ENCODE results near the gene DRD2. TPM values are rescaled to one million over a fixed set of nuclear protein-coding genes. Genes with fewer than 3 reads are reported as not detected.
A peak's percentile ranks its signal among the peaks of the same experiment; 100 is the strongest.
"Not testable (repeated sequence)": the region's sequence is repeated elsewhere in the genome, so short reads cannot be mapped to it uniquely, and the experiment has no call there.

Gene DRD2
- total RNA-seq, result 1 to 10 TPM in 1 of 2 donors, under 1 TPM in 1; 0.74 to 2.5 TPM
- 2.6 TPM for polyA plus RNA-seq (ENCODE audit: insufficient read depth, low read depth, low replicate concordance)
- long read RNA-seq, donor 1, result 0 reads
- long read RNA-seq, donor 2, result 0 reads

DNA sequence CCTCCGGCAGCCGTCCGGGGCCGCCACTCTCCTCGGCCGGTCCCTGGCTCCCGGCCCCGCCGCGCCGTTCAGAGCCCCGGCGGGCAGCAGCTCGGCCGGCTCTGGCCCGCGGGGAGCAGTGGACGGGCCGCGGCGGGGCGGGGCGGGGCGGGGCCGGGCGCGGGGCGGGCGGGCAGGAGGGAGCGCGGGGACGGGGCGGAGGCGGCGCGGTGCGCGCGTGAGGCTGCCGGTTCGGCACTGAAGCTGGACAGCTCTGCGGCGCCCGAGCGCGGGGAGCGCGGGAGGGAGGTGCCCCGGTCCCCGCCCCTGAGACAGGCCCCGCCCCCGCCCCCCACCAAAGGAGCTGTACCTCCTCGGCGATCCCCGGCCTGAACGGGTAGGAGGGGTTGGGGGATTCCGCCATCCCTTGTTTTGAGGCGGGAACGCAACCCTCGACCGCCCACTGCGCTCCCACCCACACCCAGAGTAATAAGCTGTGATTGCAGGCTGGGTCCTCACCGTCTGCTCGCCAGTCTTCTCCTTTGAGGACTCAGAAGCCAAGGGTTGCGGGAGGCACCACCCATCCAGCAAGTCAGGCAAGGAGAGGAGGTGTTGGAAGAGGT, at the start of gene DRD2:
TSS of gene DRD2 (minus strand) at position 239 of the 602 bp plus-strand sequence. CDS start 50,747 bp downstream, outside the sequence.
- H3K9me3 ChIP-seq, result no peaks in the 10 kb centered on the region
- no peaks in the 10 kb centered on the region for H3K36me3 ChIP-seq (ENCODE audit: low read depth, missing control alignments)
- intact Hi-C loops (cut with DNase I; ENCODE audit: low total_unique reads), result no loop called here
- no peak within 1 kb of the TSS for H3K27ac ChIP-seq
- H3K4me3 ChIP-seq, result peak within 1 kb of the TSS; percentile 12 to 37
- no peak for DNase-seq
- no peaks in the 10 kb centered on the region for H3K4me1 ChIP-seq
- no peaks in the 10 kb centered on the region for H3K27me3 ChIP-seq
- TF ChIP-seq POLR2A (IDR thresholded peaks at IDR 0.05) (no peak), CTCF (IDR thresholded peaks at IDR 0.05) (no peak)
- 1 to 5% methylated on average over 8 to 38 of the region's 65 CpGs for WGBS, 2 donors

GRCh38 chr11:113523906-113524305, 48.7 kb upstream of the DRD2 start:
- not testable (repeated sequence) for H3K27ac ChIP-seq; H3K4me1 ChIP-seq; DNase-seq; H3K27me3 ChIP-seq; H3K36me3 ChIP-seq (ENCODE audit: low read depth, missing control alignments); H3K9me3 ChIP-seq
- intact Hi-C loops (cut with DNase I; ENCODE audit: low total_unique reads), result loop anchor here (10.0 kb wide), 1 partner anchor 219 kb away; no protein-coding TSS in a partner anchor
- 71 to 76% methylated on average over 13 to 24 of the region's 24 CpGs for WGBS, 2 donors
- H3K4me3 ChIP-seq, result peak overlapping the region in 1 of 2 donors; percentile 17

DNA sequence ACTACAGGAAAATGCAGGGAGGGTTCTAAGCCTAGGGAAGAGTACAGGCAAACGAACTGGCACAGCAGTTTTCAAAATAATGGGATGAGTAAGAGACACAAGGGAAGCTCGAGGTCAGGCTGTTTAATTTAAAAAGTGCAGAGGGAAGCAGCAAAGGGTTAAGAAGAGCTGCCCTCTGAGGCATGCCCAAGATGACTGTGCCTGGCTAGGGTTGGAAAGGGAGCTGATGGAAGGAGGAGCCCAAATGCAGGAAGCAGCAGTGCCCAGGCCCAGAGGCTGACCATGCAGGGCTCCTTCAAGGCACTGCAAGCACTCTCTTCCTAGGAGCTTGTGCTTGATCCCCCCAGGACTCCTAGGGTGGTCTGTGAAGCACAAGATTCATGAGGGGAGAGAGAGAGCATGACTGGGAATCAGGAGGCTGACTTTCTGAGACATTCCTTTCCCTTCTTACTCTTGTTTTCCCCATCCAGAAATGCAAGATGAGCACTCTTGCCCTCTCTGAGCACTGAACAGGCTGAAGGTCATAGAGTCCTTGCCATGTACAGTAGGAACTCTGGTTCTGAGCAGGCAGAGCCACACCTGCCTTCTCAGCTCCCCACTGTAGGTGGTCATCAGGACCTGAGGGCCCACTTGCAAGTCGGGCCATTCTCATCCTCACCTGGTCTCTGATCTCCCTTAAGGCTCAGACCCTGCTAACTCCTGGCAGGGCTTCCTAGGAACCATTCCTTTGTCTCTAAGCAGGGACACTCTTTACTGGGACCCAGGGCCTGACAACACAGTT, 46.7 kb upstream of the DRD2 start:
- 58 to 68% methylated on average over 3 of the region's 3 CpGs for WGBS, 2 donors
- TF ChIP-seq POLR2A (IDR thresholded peaks at IDR 0.05), result no peak
- TF ChIP-seq CTCF (IDR thresholded peaks at IDR 0.05), result no peak
- no peaks in the 10 kb centered on the region for H3K4me1 ChIP-seq
- H3K4me3 ChIP-seq, result no peak overlapping the region
- H3K27me3 ChIP-seq, result no peaks in the 10 kb centered on the region
- intact Hi-C loops (cut with DNase I; ENCODE audit: low total_unique reads), result loop anchor here (10.0 kb wide), 1 partner anchor 217 kb away; no protein-coding TSS in a partner anchor
- H3K9me3 ChIP-seq, result no peaks in the 10 kb centered on the region
- H3K36me3 ChIP-seq (ENCODE audit: low read depth, missing control alignments), result no peaks in the 10 kb centered on the region
- no peak for DNase-seq
- H3K27ac ChIP-seq, result no peak overlapping the region

DNA sequence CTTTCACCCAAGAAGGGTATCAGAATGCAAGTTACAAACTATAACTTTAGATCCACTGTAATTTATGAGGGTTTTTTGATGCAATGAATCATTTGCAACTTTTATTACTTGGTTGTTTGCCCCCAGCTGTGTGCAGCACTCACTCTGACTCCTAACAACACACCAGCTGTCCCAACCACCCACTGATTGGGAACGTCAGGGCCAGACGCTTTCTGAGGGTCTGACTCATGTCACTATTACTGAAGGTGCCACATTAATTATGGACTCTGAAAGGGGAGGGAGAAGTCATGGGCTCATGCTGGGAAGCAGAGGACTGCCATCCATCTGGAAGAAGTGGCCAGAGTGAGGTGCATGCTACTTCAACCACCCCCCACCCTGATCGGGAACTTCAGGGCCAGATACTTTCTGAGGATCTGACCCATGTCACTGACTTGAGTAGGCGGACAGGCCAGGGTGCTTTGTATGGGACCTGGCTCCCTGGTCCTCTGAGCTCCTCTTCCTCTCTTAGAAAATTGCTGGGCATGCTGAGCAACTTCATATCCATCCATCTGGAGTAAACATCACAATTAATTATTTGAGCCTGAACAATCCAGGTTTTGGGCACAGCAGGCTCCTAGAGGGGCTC, 44.9 kb upstream of the DRD2 start:
- DNase-seq, result no peak
- intact Hi-C loops (cut with DNase I; ENCODE audit: low total_unique reads), result loop anchor here (10.0 kb wide), 1 partner anchor 215 kb away; no protein-coding TSS in a partner anchor
- Histone ChIP-seq H3K4me3 (no peak overlapping the region), H3K27ac (no peak overlapping the region), H3K36me3 (ENCODE audit: low read depth, missing control alignments) (no peaks in the 10 kb centered on the region), H3K4me1 (no peaks in the 10 kb centered on the region), H3K9me3 (no peaks in the 10 kb centered on the region), H3K27me3 (no peaks in the 10 kb centered on the region)
- 73 to 76% methylated on average over 4 of the region's 4 CpGs for WGBS, 2 donors
- TF ChIP-seq POLR2A (IDR thresholded peaks at IDR 0.05) (no peak), CTCF (IDR thresholded peaks at IDR 0.05) (no peak)

All from testis (tissue), 5 donors.